Occipital lobe (tissue), 2 donors: Measurements from ENCODE around the gene KNL1. TPM values are rescaled to one million over a fixed set of nuclear protein-coding genes. Genes with fewer than 3 reads are reported as not detected.
"Not testable (repeated sequence)": the region's sequence is repeated elsewhere in the genome, so short reads cannot be mapped to it uniquely, and the experiment has no call there.

Experiments used
- DNase-seq: peaks from one replicate; lab custom pipeline; 2025; lab: John Stamatoyannopoulos, UW
- total RNA-seq: library from RNA; depleted of rRNA; stranded (reverse); fragments of >200 nt; gene quantifications from one replicate; pipeline ENCODE4 v1.2.3, GENCODE V29; 2014

Gene KNL1
- total RNA-seq = 4.7 TPM

GRCh38 chr15:40593588-40594428 lies at the start of gene KNL1:
TSS of gene KNL1 (plus strand) at chr15:40594249. CDS start at chr15:40602932, 8,683 bp downstream.
- DNase-seq = peak; percentile 89

- DNase-seq = no peak
Observed at GRCh38 chr15:40545457-40545856, 48.6 kb upstream of the KNL1 start.

GRCh38 chr15:40548610-40549009 lies 45.4 kb upstream of the KNL1 start:
- DNase-seq = no peak

- no peak for DNase-seq
Observed at GRCh38 chr15:40549894-40550293, 44.2 kb upstream of the KNL1 start.

GRCh38 chr15:40550341-40551037 lies 43.6 kb upstream of the KNL1 start:
- no peak for DNase-seq

GRCh38 chr15:40554161-40554525 lies 39.9 kb upstream of the KNL1 start:
- no peak for DNase-seq

- DNase-seq = no peak
Observed at GRCh38 chr15:40555876-40556275, 38.2 kb upstream of the KNL1 start.

GRCh38 chr15:40558952-40559742 lies 34.9 kb upstream of the KNL1 start:
- no peak for DNase-seq

- no peak for DNase-seq
Observed at GRCh38 chr15:40562691-40563090, 31.4 kb upstream of the KNL1 start.

- no peak for DNase-seq
Observed at GRCh38 chr15:40563426-40563825, 30.6 kb upstream of the KNL1 start.

GRCh38 chr15:40564591-40565332 lies 29.3 kb upstream of the KNL1 start, which contains the start of gene CCDC32:
TSS of gene CCDC32 (minus strand) at chr15:40565042. CDS start at chr15:40563015, 2,027 bp downstream.
- DNase-seq = peak; percentile 99

GRCh38 chr15:40565333-40566238 lies 28.5 kb upstream of the KNL1 start:
- DNase-seq = no peak

GRCh38 chr15:40567111-40567510 lies 26.9 kb upstream of the KNL1 start:
- DNase-seq = no peak

GRCh38 chr15:40569129-40569953 lies 24.7 kb upstream of the KNL1 start, which contains the start of gene RPUSD2:
TSS of gene RPUSD2 (plus strand) at chr15:40569299. CDS start at chr15:40569338, 39 bp downstream.
- DNase-seq = peak; percentile 89

GRCh38 chr15:40575113-40575512 lies 18.9 kb upstream of the KNL1 start:
- DNase-seq = no peak

GRCh38 chr15:40576914-40577313 lies 17.1 kb upstream of the KNL1 start:
- not testable (repeated sequence) for DNase-seq

- no peak for DNase-seq
Observed at GRCh38 chr15:40578892-40579291, 15.2 kb upstream of the KNL1 start.

GRCh38 chr15:40581796-40582195 lies 12.3 kb upstream of the KNL1 start:
- not testable (repeated sequence) for DNase-seq

- no peak for DNase-seq
Observed at GRCh38 chr15:40582726-40583246, 11.3 kb upstream of the KNL1 start.
